HG02678 (cell line): ENCODE measurements around the gene MTOR.
"Not testable (repeated sequence)": the region's sequence is repeated elsewhere in the genome, so short reads cannot be mapped to it uniquely, and the experiment has no call there.

Experiments used
- ATAC-seq: cut with Tn5 transposase; IDR thresholded peaks from one replicate; pipeline ENCODE4 v1.9.1; 2021; ENCODE audit warnings: mild to moderate bottlenecking, moderate library complexity; ENCODE audit not compliant: unreplicated experiment

The MTOR gene

GRCh38 chr1:11125931-11126330 is 136.4 kb downstream of the MTOR start:
- no peak for ATAC-seq

- ATAC-seq = no peak
Observed at GRCh38 chr1:11124965-11125364, 137.4 kb downstream of the MTOR start.

GRCh38 chr1:11116318-11116717 is 146.0 kb downstream of the MTOR start:
- no peak for ATAC-seq

GRCh38 chr1:11114966-11115365 is 147.4 kb downstream of the MTOR start:
- no peak for ATAC-seq

- ATAC-seq = no peak
Observed at GRCh38 chr1:11109047-11109760, 153.1 kb downstream of the MTOR start.

- ATAC-seq = no peak
Observed at GRCh38 chr1:11107599-11107998, 154.8 kb downstream of the MTOR start.

GRCh38 chr1:11105586-11105985 is 156.8 kb downstream of the MTOR start:
- no peak for ATAC-seq

- ATAC-seq = no peak
Observed at GRCh38 chr1:11101347-11101746, 161.0 kb downstream of the MTOR start.

GRCh38 chr1:11100806-11101205 is 161.5 kb downstream of the MTOR start:
- not testable (repeated sequence) for ATAC-seq

- ATAC-seq = no peak
Observed at GRCh38 chr1:11100149-11100493, 162.2 kb downstream of the MTOR start.

- peak; percentile 92 for ATAC-seq
Observed at GRCh38 chr1:11099310-11100148, 162.8 kb downstream of the MTOR start, which contains the start of gene EXOSC10. EXOSC10 (minus strand) TSS chr1:11099869; CDS start chr1:11099831, 38 bp downstream.

GRCh38 chr1:11098931-11099309 is 163.4 kb downstream of the MTOR start:
- ATAC-seq = no peak

GRCh38 chr1:11083784-11084183 is 178.6 kb downstream of the MTOR start:
- ATAC-seq = not testable (repeated sequence)

- no peak for ATAC-seq
Observed at GRCh38 chr1:11080931-11081330, 181.4 kb downstream of the MTOR start.

GRCh38 chr1:11078631-11079030 is 183.7 kb downstream of the MTOR start:
- no peak for ATAC-seq

- ATAC-seq = not testable (repeated sequence)
Observed at GRCh38 chr1:11073398-11073797, 189.0 kb downstream of the MTOR start.

GRCh38 chr1:11072216-11072917 is 190.0 kb downstream of the MTOR start:
- ATAC-seq = no peak

GRCh38 chr1:11071463-11072215 is 190.7 kb downstream of the MTOR start:
- ATAC-seq = no peak

GRCh38 chr1:11070876-11071275 is 191.5 kb downstream of the MTOR start:
- no peak for ATAC-seq

GRCh38 chr1:11068600-11069473 is 193.5 kb downstream of the MTOR start:
- no peak for ATAC-seq
